NCI-H1694 treated with DMSO at 0.1 percent for 48 hours (cell line): ENCODE data around the gene TEX22.

Experiments used
- DNase-seq: peaks from one replicate; lab custom pipeline; 2025; lab: John Stamatoyannopoulos, UW

The TEX22 gene

DNA sequence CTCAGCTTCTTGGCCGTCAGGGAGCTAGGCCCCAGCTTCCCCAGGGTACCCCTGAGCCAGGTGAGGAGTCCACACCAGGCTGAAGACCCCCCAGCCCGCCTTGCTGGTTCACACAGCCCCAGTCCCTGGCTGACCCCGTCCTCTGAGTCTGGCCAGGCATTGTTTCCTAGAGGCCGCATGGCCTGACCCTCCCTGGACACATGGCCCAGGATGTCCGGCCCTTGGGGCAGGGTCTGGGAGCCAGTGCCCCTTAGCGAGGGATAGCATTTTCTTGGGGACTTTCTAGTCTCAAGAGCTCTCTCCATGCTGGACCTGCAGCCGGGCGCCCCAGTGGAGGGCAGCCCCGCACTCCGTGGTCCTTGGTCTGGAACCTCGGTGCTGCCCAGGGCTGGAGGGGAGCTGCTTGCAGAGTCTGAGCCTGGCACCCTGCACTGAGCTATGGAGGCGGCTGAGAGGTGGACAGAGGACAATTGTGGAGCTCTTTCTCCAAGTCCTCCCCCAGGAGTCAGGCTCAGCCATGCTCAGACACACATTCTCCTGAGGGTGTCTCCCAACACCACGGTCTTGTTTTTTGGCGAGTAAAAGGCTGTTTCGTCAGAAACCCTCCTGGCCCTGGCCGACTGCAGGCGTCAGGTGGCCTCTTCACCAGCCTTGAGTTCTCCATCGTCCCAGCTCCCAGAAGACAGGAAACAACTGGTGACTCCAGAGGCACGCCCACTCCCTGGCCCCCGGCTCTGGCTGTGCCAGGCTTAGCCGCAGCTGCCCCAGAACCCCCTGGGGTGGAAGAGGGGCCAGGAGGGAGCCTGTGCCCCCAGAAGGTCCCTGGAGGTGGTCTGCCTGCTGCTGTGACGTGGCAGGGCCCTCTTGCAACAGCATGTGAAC, 58.6 kb downstream of the TEX22 start:
- DNase-seq = no peak

DNA sequence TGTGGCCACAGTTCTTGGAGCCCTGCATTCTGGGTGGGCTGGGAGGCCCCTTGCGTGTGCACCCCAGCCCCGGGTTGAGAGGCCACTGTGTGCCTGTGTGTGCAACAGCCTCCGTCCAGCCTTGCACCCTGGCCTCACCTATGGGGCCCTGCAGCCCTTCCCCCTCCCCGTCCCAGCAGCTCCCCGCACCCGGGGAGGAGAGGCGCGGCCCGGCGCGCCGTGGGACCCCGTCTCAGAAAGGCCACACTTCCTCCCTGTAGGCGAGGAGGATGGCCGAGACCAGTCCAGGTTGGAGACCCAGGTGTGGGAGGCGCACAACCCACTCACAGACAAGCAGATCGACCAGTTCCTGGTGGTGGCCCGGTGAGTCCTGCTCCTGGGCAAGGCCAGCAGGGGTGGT, 59.7 kb downstream of the TEX22 start:
- DNase-seq = no peak

DNA sequence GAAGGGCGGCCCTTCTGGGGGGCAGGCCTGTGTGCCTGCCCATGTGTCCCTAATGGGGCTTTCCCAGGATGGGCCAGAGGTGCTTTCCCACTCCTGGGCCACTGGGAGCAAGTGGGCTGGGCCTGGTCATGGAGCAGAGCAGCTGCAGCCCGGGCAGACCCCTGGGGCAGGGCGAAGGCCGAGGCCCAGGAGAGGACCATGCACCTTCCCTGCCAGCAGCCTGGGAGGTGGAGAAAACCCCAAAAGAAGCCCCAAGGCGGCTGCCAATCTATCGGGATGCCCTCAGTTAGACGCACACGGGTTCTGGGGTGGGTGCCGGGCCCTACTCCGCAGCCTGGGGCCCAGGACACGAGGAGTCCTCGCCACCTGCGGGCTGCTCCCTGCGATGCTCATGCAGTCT, 60.2 kb downstream of the TEX22 start:
- no peak for DNase-seq

DNA sequence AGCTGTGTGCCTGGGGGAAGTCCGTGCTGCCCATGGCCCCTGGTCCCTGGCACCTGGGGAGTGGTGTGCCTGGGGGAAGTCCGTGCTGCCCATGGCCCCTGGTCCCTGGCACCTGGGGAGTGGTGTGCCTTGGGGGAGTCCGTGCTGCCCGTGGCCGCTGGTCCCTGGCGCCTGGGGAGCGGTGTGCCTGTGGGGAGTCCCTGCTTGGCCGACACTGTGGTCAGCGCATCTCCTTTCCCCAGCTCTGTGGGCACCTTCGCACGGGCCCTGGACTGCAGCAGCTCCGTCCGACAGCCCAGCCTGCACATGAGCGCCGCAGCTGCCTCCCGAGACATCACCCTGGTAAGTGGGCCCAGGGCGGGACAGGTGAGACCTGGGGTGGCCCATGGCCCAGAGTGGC, 61.8 kb downstream of the TEX22 start:
- no peak for DNase-seq

DNA sequence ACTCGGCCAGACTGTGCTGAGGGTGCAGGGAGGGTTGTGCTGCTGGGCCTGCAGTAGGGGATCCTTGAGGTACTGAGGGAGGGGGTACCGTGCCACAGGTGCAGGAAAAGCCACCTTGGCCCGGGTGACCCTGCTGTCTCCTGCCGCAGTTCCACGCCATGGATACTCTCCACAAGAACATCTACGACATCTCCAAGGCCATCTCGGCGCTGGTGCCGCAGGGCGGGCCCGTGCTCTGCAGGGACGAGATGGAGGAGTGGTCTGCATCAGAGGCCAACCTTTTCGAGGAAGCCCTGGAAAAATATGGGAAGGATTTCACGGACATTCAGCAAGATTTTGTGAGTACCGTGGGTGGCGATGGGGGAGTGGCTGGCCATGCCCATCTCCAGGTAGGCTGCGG, 62.3 kb downstream of the TEX22 start:
- DNase-seq = no peak

DNA sequence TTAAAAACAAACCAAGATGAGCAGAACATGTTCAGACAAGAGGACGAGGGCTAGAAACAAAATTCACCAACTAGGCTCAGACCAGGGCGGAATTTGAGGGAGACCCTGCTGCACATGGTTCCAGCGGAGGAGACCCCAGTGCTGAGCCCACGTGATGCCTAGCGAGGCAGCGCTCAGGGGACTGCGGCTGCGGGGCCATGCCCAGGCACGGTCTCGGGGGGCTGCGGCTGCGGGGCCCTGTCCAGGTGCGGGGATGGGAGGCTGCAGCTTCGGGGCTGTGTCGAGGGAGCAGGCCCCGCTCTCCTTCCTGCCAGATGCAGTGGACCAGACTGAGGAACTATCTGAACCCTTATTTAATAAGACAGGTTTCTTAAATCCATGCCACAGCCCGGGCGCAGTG, 63.6 kb downstream of the TEX22 start:
- no peak for DNase-seq
